Activated CD8-positive, alpha-beta memory T cell treated with anti-CD3 and anti-CD28 coated beads, Interleukin-2, amount 50 U/mL, for 24 hours (primary cell): ENCODE results near the gene HMGCL.
"Not testable (repeated sequence)": the region's sequence is repeated elsewhere in the genome, so short reads cannot be mapped to it uniquely, and the experiment has no call there.

Experiments used
- DNase-seq: peaks from one replicate; pipeline ENCODE4 v3.0.0-alpha.2; 2020; ENCODE audit errors: extremely low read depth

Gene HMGCL

DNA sequence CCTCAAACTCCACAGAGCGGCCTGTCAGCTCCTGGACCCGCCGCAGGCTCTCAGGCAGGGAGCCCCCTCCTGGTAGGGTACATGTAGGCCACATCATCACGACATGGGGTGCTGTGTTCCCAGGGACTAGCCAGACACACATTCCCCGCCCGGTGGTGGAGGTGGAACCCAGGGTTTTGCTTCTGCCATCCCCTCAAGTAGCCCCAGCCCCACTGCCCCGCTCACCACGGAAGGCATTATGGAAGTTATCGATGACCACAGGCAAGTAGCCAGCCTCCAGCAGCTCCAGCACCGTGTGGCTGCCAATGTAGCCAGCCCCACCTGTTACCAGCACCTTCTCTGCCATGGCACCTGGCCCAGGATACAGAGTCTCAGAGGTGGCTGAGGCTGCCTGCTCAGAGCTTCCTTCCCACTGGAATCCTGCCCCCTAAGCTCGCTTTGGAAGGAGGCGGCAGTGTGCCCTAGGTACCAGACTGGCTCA, 26.5 kb downstream of the HMGCL start:
- DNase-seq: no peak

DNA sequence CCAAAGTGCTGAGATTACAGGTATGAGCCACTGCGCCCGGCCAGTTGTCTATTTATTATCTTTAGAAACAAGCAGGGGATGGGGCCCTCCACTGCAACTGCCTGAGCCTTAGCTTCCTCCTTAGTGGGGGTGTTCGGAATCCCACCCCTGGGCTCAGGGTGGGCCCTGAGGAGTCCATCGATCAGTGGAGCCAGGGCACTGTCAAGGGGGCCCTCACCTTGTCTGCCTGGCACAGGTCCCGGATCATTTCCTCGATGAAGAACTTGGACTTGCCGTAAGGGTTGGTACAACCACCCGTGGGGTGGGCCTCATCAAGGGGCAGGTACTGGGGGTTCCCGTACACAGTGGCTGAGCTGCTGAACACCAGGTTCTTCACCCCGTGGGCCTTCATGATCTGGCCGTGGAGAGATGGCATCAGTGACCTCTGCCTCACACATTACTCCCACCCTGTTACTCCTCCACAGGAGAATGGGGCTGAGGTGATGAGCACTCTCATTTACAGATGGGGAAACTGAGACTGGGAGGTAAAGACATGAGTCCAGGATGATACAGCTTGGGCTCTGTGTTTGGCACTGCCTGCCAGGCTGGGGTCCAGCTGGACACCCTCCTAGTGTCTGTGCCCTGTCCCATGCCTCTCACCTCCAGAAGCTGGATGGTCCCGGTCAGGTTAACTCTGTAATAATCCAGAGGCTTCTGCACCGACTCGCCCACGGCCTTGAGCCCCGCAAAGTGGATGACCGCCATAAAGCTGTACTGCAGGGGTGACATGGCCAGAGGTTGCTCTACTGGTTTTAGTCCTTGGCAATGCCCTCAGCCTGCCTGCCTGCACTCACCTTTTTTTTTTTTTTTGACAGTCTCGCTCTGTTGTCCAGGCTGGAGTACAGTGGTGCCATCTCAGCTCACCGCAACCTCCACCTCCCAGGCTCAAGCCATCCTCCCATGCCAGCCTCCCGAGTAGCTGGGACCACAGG, 27.5 kb downstream of the HMGCL start:
- DNase-seq: no peak

DNA sequence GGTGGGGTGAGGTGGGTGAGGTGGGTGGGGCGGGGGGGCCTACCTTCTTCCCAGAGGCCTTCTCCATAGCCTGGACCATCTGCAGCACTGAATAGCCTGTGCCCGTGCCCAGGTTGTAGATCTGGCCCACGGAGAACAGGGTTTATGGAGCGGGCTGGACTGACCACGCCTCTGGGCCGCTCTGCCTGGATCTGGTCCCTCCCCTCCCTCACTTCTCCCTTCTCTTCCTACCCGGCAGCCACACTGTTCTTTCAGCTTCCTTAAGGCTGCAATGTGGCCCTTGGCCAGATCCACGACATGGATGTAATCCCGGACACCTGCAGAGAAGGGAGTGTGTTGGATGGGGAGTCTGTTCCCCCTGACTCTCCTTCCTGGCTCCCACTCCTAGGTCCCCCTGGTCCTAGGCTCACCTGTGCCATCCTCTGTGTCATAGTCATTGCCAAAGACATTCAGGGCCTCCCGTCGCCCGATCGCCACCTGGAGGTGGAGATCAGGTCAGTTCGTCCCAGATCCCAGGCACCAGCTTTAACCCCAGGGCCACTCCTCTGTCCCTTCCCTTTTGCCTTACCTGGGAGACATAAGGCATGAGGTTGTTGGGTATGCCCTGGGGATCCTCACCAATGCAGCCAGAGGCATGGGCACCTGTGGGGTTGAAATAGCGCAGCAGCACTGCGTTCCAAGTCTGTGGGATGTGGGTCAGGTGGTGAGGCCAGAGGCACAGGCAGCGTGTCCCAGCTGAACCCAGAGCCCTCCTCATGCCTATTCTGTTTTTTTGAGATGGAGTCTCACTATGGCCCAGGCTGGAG, 28.6 kb downstream of the HMGCL start:
- DNase-seq: no peak

DNA sequence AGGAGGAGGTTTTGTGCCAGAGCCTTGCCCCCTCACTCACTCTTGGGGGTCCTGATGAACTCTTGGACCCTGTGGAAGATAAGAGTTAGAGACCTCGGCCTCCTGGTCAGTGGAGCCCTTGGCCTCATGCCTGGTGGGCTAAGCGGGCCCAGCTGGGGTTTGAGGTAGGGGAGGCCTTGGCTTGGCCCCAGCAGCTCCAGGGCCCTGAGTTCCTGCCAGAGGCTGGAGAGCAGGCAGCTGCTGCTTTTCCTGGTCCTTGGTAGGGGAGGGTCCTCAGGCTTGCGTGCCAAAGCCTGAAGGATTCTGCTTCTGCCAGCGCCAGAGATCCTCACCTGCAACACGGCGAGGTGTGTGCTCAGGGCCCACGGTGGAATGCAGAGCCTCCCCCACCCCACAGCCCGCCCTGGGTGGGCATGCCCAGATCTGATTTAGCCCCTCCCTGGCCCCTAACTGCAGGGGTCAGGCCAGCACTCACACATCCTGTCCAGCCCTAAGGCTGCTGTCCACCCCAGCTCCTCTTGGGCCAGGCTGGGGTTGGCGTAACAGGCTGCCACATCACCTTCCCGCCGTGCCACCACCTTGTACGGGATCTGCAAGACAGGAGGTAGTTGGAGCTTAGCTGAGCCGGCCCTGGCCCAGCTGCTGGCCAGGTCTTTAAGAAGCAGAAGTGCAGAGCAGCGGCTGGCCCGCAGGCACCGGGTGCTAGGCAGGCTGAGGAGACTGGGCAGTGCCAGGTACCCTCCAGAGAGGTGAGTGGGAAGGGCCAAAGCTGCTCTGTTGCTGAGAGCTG, 29.4 kb downstream of the HMGCL start:
- no peak for DNase-seq

DNA sequence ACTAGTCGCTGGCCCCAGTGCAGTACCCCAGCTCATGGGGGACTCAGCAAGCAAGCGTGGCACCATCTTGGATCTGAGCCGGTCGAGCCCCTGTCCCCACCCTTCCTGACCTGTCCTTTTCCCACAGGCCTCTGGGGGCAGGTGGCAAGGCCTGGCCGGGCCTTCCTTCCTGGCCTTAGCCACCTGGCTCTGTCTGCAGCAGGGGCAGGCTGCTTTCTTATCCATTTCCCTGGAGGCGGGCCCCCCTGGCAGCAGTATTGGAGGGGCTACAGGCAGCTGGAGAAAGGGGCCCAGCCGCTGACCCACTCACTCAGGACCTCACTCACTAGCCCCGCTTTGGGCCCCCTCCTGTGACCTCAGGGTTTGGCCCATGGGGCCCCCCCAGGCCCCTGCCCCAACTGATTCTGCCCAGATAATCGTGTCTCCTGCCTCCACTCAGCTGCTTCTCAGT, 30.5 kb downstream of the HMGCL start:
- not testable (repeated sequence) for DNase-seq

DNA sequence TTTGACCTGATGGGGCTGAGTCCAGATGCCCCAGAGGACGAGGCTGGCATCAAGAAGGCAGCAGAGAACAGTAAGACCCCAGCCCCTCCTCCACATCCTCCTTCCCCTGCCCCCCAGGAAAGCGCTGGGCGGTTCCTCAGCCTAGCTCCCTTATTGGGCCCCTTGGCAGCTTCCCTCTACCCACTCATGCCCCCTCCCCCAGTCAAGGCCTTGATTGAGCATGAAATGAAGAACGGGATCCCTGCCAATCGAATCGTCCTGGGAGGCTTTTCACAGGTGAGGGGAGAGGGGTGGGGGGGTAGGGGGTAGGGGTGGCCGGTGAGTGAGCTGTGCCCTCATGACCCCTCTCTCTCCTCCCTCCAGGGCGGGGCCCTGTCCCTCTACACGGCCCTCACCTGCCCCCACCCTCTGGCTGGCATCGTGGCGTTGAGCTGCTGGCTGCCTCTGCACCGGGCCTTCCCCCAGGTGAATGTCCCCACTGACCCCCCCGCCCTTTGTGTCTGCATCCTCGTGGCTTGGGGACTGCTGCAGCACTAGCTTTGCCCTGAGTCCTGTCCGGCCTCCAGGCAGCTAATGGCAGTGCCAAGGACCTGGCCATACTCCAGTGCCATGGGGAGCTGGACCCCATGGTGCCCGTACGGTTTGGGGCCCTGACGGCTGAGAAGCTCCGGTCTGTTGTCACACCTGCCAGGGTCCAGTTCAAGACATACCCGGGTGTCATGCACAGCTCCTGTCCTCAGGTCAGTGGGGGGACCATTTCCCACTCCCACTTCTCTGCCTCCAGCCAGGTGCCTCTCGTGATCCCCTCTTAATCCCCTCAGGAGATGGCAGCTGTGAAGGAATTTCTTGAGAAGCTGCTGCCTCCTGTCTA, 31.1 kb downstream of the HMGCL start:
- DNase-seq: no peak

DNA sequence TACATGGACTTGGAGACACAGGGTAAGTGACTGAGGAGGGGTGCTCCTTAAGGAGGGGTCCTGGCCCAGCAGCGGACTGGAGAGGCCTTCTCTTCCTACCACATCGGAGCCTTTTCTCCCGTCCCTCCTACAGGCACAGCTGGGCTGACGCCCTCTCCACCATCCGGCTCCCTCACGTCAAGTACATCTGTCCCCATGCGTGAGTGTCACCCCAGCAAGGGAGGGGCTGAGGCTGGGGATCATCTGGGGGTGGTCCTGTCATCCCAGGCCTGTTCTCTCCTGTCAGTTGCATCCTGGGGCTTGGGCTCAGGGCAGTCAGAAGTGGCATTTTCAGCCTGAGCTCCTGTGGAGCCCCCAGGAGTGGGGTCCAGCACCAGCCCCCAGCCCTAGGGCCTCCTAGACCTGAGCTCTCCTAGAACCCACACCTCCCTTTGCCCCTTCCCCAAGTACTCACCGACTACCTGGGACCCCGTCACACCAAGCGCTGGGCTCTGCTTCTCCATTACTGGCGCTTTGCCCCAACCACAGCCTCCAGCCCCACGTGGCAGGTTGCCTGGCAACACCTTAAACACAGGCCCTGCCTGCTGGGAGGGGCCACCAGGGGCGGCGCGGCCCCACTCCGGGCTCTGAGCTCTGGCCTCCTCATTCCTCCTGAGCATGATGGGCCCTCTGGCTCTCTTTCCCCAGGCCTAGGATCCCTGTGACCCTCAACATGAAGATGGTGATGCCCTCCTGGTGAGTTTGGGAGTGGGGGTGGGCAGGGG, 32.0 kb downstream of the HMGCL start:
- DNase-seq: no peak

DNA sequence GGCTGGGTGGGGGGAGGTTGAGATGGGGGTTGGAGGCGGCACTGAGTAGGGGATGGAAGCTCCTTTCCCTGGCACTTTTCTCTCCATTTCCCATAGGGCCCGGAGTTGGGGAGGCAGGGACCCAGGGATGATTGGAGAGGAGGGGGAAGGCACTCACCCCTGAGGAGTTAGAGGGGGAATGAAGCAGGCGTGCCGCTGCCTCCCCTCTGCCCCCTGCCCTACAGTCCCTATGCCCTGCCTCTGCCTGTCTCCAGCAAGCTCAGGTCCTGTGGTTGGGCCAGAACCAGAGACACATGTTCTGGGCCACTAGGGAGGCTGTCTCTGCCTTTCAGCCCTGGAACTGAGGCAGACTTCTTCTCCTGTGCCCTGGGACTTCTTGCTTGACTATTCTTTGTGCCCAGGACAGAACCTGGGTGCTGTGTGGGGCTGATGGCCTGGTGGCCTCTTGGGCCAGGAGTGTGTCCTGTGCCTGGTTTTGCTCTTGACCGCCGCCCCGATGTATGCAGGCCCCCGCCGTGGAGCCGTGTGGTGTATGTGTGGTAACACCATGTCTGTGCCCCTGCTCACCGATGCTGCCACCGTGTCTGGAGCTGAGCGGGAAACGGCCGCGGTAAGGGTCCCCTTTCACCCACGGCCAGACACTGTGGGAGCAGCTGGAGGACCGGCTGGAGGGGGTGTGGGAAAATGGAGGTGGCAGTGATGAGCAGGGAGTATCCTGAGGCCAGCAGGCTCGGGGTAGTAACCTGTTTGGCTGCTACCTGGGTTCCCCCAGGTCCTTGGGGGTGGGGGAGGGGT, 32.9 kb downstream of the HMGCL start:
- no peak for DNase-seq

DNA sequence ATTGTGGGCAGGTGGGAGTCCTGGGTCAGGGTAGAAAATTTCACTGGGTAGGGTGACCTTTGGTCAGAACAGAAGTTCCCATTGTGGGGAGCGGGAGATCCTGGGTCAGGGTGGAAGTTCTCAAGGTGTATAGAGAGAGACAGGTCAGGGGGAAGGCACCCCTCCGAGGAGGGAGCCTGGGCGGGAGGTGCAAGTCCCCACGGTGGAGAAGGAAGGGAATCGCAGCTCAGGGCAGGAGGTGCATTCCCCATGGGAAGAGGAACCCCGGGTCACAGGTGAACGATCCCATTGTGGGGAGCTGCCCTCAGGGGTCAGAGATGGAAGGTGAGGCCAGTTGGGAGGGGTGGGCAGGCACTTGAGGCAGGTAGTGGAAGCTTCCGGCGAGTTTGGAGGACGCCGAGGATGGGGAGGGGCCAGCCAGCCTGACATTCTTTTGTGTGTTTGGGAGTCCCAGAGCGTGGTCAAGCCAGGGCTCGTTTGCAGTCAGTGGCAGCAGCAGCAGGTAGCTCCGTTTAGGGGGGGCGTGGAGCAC, 33.6 kb downstream of the HMGCL start:
- no peak for DNase-seq

DNA sequence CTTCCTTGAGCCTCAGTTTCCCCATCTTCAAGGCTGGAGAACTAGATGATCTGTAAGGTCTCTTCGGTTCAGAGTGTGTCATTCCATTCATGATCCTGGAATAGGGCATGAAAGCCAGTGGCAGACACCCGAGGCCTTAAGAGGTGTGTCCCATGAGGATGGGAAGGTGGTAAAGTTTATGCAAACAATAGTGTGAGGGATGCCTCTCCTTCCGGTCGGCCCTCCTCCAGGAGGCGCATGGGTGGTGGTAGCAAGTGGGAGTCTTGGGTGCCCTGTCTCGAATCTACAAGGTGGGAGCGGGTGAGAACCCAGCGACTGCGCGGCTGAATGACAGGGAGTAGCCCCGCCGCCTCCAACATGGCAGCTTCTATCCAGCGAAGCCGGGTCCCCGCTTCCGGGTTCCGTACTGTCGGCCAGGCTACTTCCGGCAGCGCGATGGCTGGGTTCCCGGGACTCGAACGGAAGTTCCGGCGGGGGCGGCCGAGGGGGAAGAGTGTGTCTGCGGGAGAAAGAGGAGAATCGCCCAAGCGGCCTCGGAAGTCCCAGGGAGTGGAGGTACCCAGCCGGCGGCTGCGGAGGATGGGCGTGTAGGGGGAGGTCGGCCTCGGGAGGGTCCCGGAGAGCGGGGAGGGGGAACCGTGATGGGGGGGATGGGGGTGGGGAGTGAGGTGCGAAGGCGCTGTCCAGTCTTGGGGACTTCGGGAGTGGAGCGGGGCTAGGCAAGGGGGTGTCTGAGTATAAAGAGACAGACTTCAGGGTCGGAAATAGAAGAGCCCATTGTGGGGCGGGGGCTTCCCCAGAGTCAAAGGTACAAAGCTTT, 34.3 kb downstream of the HMGCL start, which contains the start of gene LYPLA2:
Gene LYPLA2, plus strand, starts transcription at position 450 of the 820 bp plus-strand sequence. CDS start 1,538 bp downstream, outside the sequence.
- DNase-seq: peak; percentile 74

DNA sequence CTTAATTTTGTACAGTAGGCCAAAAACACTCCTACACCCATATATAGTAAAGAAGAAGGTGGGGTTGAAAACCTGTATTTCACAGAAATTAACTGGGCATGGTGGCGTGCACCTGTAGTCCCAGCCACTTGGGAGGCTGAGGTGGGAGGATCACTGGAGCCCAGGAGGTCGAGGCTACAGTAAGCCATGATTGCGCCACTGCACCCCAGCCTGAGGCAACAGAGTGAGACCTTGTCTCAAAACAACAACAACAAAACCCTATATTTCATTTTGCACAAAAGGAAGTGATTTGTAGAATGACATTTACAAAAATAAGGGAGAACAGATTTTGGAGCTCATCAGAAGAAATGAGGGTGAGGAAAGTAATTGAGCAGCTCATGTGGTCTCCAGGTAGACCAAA, 36.5 kb downstream of the HMGCL start:
- DNase-seq: no peak

DNA sequence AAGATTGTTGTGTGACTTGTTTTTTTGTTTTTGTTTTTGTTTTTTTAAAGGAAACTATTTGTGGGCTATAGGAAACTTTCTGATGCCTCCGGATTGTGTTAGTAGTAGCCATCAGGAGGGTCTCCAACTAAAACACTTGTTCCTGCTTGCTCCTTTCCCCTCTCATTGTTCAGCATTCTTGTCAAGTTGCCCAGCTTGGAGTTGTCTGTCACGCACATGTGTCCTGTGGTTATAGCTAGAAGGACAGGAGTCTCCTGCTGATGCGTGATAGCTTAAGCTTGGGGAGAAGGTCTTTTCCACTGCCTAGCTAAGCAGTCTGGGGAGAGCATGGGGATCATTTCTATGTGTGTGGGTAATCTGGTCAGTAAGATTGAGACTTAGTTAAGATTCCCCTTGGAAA, 37.5 kb downstream of the HMGCL start:
- no peak for DNase-seq

DNA sequence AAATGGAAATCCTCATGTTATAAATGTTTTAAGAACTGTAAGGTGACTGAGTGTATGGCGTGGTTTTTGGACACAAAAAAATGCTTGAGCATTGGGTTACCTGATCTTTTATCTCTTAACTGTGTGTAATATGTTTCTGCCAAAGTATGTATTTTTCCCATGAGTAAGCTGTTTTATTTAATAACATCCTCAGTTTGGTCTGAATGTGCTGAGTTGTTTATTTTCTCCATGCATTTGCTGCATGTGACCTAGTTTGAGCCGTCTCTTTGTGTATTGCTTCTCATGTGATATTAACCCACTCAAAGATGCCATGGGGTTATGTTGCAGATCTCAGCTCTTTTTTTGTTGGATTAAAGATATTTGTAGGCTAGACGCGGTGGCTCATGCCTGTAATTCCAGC, 40.4 kb downstream of the HMGCL start:
- DNase-seq: no peak

DNA sequence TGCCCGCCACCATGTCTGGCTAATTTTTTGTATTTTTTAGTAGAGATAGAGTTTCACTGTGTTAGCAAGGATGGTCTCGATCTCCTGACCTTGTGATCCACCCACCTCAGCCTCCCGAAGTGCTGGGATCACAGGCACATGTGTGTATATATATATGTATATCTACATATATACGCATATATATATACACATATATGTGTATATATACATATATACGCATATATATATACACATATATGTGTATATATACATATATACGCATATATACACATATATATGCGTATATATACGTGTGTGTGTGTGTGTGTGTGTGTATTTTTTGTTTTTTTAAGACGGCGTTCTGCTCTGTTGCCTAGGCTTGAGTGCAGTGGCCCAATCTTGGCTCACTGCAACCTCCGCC, 42.1 kb downstream of the HMGCL start:
- DNase-seq: not testable (repeated sequence)

DNA sequence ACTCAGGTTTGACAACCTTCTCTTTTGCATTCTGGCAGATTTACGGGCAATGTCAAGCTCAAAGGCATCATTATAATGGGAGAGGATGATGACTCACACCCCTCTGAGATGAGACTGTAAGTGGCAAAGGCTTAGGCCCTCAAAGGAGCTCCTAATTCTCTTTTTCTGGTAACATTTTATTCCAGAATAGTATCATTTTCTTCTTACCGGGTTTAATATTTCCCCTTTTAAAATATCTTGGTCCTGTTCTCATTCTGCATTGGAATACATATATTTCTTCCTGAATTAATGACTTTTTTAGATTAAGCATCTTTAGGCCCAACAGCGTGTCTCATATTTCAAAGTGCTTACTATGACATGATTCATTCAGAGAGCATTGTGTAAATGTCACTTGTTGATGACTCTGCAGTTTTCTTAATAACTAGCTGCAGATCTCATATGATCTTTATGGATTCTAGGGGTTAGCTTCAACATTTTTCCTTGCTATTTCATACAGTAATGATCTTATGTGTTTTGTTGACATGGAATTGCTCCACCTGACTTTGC, 45.3 kb downstream of the HMGCL start:
- no peak for DNase-seq

DNA sequence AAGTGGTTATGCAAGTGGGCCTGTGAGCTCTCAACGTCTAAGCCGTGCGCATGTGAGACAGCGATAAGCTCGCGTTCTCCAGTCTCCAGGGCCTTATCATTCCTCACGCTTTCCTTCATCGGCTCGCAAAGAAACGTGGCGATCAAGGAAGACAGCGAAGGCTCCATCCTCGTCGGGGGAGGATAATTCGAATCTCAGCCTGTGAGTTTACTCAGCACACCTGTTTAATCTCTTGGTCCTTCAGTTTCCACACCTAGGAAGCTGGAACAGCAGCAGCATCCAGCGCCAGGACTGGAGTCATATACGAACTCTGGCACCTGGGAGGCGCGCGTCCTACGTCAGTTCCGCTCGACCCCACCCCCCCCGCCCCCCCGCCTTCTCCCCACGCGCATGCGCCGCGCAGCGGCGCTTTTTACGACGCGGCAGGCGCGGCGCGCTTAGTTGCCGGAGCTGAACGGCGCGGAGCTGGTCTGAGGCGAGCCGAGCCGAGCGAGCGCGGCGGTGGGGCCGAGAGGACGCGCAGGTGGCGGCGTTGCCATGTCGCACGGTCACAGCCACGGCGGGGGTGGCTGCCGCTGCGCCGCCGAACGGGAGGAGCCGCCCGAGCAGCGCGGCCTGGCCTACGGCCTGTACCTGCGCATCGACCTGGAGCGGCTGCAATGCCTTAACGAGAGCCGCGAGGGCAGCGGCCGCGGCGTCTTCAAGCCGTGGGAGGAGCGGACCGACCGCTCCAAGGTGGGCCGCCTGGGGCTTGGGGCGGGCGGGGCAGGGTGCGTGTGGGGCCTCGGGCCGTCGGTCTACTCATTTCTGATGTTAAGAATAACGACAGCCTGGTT, 47.0 kb downstream of the HMGCL start, which contains the start of gene PITHD1:
Gene PITHD1, plus strand, starts transcription at position 440 of the 836 bp plus-strand sequence. Its CDS starts 98 bp downstream, at position 538.
- peak; percentile 47 for DNase-seq
